HCT116 (cell line): ENCODE measurements around the gene MDH1. TPM values are rescaled to one million over a fixed set of nuclear protein-coding genes. Genes with fewer than 3 reads are reported as not detected.

Source experiments
- ATAC-seq: fragments of 200-7000 bp; cut with Tn5 transposase; 2 replicates; pipeline ENCODE4 v1.9.1; 2020; ENCODE audit warnings: mild to moderate bottlenecking, moderate library complexity
- BruUV-seq: library from RNA; stranded (reverse); fragments of 400-500 nt; replicated peaks from 2 replicates; lab custom pipeline; 2021; lab: Mats Ljungman, UMichigan
- CTCF ChIA-PET: fragments of 300-600 bp; sonication (Branson Sonifier 250); formaldehyde crosslinking; loops from one replicate; lab custom pipeline; 2021; ENCODE audit warnings: antibody characterized with exemption; lab: Charles Lee
- POLR2A ChIA-PET: fragments of 300-600, 350-600 bp; sonication (Branson Sonifier 250); formaldehyde crosslinking; loops from one replicate; lab custom pipeline; 2021; ENCODE audit warnings: antibody characterized with exemption; lab: Charles Lee
- RAD21 ChIA-PET, 2 experiments: fragments of 300-600 bp; sonication (Branson Sonifier 250); formaldehyde crosslinking; loops; one replicate each; lab custom pipeline; 2023; ENCODE audit warnings: low total read pairs in 2 of 2; ENCODE audit not compliant: uncharacterized antibody in 2 of 2, unreplicated experiment in 2 of 2, low non-redundant PET in 1 of 2; lab: Charles Lee
- DNase-seq: peaks from one replicate; pipeline ENCODE4 v3.0.0-alpha.2; 2010; ENCODE audit warnings: low read depth, low spot score
- H2AFZ ChIP-seq: fragments of 200-600 bp; shearing (Covaris generic), sonication (generic); 2 replicates; pipeline ENCODE4 v1.6.1; 2017; ENCODE audit warnings: low read depth, mixed run types, mixed read lengths, antibody characterized with exemption, low read length; ENCODE audit not compliant: poor library complexity, severe bottlenecking
- H3K27ac ChIP-seq: 2 replicates; pipeline ENCODE4 v1.5.1; 2012; ENCODE audit warnings: low read depth, low read length
- H3K27me3 ChIP-seq: fragments of 200-600 bp; sonication (generic); 2 replicates; pipeline ENCODE4 v1.6.1; 2016; ENCODE audit warnings: mixed run types, low read length, mixed read lengths; ENCODE audit not compliant: insufficient read depth
- H3K36me3 ChIP-seq, 2 experiments: fragments of 200-500 bp in 1 of 2; fragments of 200-600 bp in 1 of 2; sonication (Bioruptor generic) in 1 of 2; sonication (generic) in 1 of 2; 2 replicates each; pipeline versions ENCODE4 v1.5.1 to v1.6.1; 2014 to 2016; ENCODE audit warnings: low read length in 2 of 2, inconsistent platforms in 1 of 2, mixed read lengths in 1 of 2, mixed run types in 1 of 2; ENCODE audit not compliant: insufficient read depth in 2 of 2, control insufficient read depth in 1 of 2
- H3K4me1 ChIP-seq, 2 experiments: fragments of 200-600 bp in 1 of 2; sonication (generic) in 1 of 2; 2 replicates each; pipeline versions ENCODE4 v1.5.1 to v1.6.1; 2012 to 2017; ENCODE audit warnings: low read length in 2 of 2, inconsistent platforms in 1 of 2, mild to moderate bottlenecking in 1 of 2, mixed read lengths in 1 of 2, mixed run types in 1 of 2, moderate library complexity in 1 of 2; ENCODE audit not compliant: insufficient read depth in 2 of 2, control insufficient read depth in 1 of 2
- H3K4me2 ChIP-seq: fragments of 200-600 bp; sonication (generic); 2 replicates; pipeline ENCODE4 v1.6.1; 2017; ENCODE audit warnings: mixed run types, low read length, mixed read lengths
- H3K4me3 ChIP-seq, 2 experiments: fragments of 200-600 bp in 1 of 2; sonication (generic) in 1 of 2; replicated peaks in 1 of 2; 2 replicates each; pipeline ENCODE4 v1.5.1; 2011 to 2016; ENCODE audit warnings: low read length in 2 of 2, control low read depth in 1 of 2, low read depth in 1 of 2, mild to moderate bottlenecking in 1 of 2, mixed read lengths in 1 of 2, mixed run types in 1 of 2
- H3K79me2 ChIP-seq: fragments of 200-600 bp; sonication (generic); 2 replicates; pipeline ENCODE4 v1.6.1; 2017; ENCODE audit warnings: mild to moderate bottlenecking, mixed run types, low read length, moderate library complexity, mixed read lengths; ENCODE audit not compliant: insufficient read depth
- H3K9ac ChIP-seq: fragments of 200-600 bp; sonication (generic); 2 replicates; pipeline ENCODE4 v1.6.1; 2016; ENCODE audit warnings: low read length, mixed read lengths
- H3K9me2 ChIP-seq: fragments of 200-600 bp; sonication (generic), shearing (Covaris generic); 2 replicates; pipeline ENCODE4 v1.6.1; 2017; ENCODE audit warnings: mixed run types, mild to moderate bottlenecking, moderate library complexity; ENCODE audit not compliant: insufficient read depth
- H3K9me3 ChIP-seq, 2 experiments: fragments of 200-500 bp in 1 of 2; fragments of 200-600 bp in 1 of 2; sonication (Bioruptor generic) in 1 of 2; sonication (generic) in 1 of 2; 2 replicates each; pipeline ENCODE4 v1.6.1; 2014 to 2017; ENCODE audit warnings: low read length in 2 of 2, mixed read lengths in 2 of 2, inconsistent platforms in 1 of 2, low read depth in 1 of 2, mild to moderate bottlenecking in 1 of 2, mixed run types in 1 of 2, moderate library complexity in 1 of 2; ENCODE audit not compliant: control insufficient read depth in 1 of 2, insufficient read depth in 1 of 2
- H4K20me1 ChIP-seq: fragments of 200-600 bp; sonication (generic), shearing (Covaris generic); 2 replicates; pipeline ENCODE4 v1.6.1; 2017; ENCODE audit warnings: mixed run types, mild to moderate bottlenecking, moderate library complexity; ENCODE audit not compliant: insufficient read depth
- ELF1 ChIP-seq: IDR thresholded peaks from 2 replicates; pipeline ENCODE4 v1.6.1; 2012; ENCODE audit warnings: low read depth, borderline replicate concordance
- JUND ChIP-seq: IDR thresholded peaks from 2 replicates; pipeline ENCODE4 v1.6.1; 2012
- POLR2AphosphoS5 ChIP-seq: IDR thresholded peaks from 2 replicates; pipeline ENCODE4 v1.6.1; 2011; ENCODE audit warnings: mild to moderate bottlenecking, low read depth, low read length, moderate library complexity
- SIN3A ChIP-seq: IDR thresholded peaks from 2 replicates; pipeline ENCODE4 v1.6.1; 2012; ENCODE audit warnings: low read depth
- SRF ChIP-seq: IDR thresholded peaks from 2 replicates; pipeline ENCODE4 v1.6.1; 2012; ENCODE audit warnings: low read depth
- ZFX ChIP-seq: fragments of 450-650 bp; IDR thresholded peaks from 2 replicates; pipeline ENCODE4 v1.6.1; 2017
- intact Hi-C: fragments of 100-400 bp; cut with micrococcal nuclease; formaldehyde crosslinking; loops from 2 replicates; pipeline ENCODE4 v1.10.0; 2022
- total RNA-seq: library from RNA; stranded (reverse); gene quantifications from one replicate; pipeline ENCODE4 v1.2.1, GENCODE V29; 2021; ENCODE audit not compliant: unreplicated experiment
- TF ChIP-seq, protein P1 (sequence below), 3 experiments: fragments of 200-600 bp in 1 of 3; sonication (generic) in 1 of 3; IDR thresholded peaks in 2 of 3; conservative IDR thresholded peaks in 1 of 3; 2 replicates each; pipeline ENCODE4 v1.5.1; 2012 to 2017; ENCODE audit warnings: low read depth in 2 of 3, low read length in 2 of 3, antibody characterized with exemption in 1 of 3, borderline replicate concordance in 1 of 3, control low read depth in 1 of 3, mild to moderate bottlenecking in 1 of 3, mixed read lengths in 1 of 3, mixed run types in 1 of 3, moderate library complexity in 1 of 3; ENCODE audit not compliant: insufficient read depth in 1 of 3
- TF ChIP-seq, protein P2 (sequence below): IDR thresholded peaks from 2 replicates; pipeline ENCODE4 v1.6.1; 2012; ENCODE audit warnings: low read depth
- TF ChIP-seq, protein P3 (sequence below): IDR thresholded peaks from 2 replicates; pipeline ENCODE4 v1.6.1; 2012

Gene MDH1
- total RNA-seq, 1 experiment from 2014 or later: 192 TPM

DNA sequence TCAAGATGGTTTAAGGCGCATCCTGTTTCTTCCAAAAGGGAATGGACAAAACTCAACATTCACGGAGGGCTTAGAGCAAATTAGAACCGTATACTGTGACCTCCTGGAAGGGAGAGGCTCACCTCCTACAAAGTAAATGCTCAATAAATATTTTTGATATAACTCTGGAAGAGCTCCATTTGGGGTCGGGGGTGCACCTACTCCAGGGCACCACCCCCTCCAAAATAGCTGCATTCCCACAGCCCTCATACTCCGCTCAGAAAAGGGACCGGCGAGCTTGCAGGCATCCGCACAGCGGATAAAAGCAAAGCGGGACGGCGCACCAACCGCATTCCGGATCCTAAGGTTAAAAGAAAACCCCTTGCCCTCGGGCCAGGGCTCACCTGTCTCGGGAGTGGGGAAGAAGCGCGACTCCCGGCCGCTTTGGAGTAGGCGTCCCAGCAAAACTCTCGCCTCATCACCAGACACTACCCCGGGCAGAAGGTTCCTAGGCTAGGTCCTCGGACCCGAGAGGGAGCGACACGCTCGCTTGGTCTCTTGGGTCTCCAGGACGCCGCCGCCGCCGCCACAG lies 864 bp upstream of the MDH1 start:
- Histone ChIP-seq H3K4me2 (peak overlapping the region; percentile 87), H3K9me3 (no peaks in the 10 kb centered on the region), H3K4me1 (peaks cover 10 to 21% of the 10 kb centered on the region in 2 experiments; a peak in 3 of 4 replicates), H3K9me2 (no peaks in the 10 kb centered on the region), H3K27me3 (no peaks in the 10 kb centered on the region), H3K9ac (peak overlapping the region; percentile 83), H2AFZ (peak overlapping the region; percentile 89), H3K79me2 (peaks cover 44% of the 10 kb centered on the region), H4K20me1 (no peaks in the 10 kb centered on the region), H3K27ac (peak overlapping the region; percentile 70), H3K36me3 (peaks cover 4 to 9% of the 10 kb centered on the region in 2 experiments; a peak in 3 of 4 replicates), H3K4me3 (peak overlapping the region; percentile 71 to 89)
- intact Hi-C loops: loop anchor here (10.0 kb wide), 1 partner anchor 297 kb away; no protein-coding TSS in a partner anchor
- no TSS peak for BruUV-seq
- no peak for DNase-seq
- POLR2A ChIA-PET: interaction anchor here (0.6 to 1.9 kb wide), 4 partner anchors 12 to 1131 kb away, joined by 3 to 5 read pairs (median 4); partner anchors contain the start of gene UGP2
- RAD21 ChIA-PET: interaction anchor here in 1 of 2 experiments (0.6 kb wide), 1 partner anchor 1131 kb away, joined by 3 read pairs; no protein-coding TSS in a partner anchor
- TF ChIP-seq SIN3A: 0 out of 2 replicates have a peak, but pooled peaks have one; percentile 37
- peak; percentile 22; the same call in 1 of the 2 replicates for TF ChIP-seq POLR2AphosphoS5
- TF ChIP-seq SRF: no peak
- no peak for ATAC-seq
- CTCF ChIA-PET: interaction anchor here (1.3 kb wide), 1 partner anchor 18 kb away, joined by 3 read pairs; no protein-coding TSS in a partner anchor

DNA sequence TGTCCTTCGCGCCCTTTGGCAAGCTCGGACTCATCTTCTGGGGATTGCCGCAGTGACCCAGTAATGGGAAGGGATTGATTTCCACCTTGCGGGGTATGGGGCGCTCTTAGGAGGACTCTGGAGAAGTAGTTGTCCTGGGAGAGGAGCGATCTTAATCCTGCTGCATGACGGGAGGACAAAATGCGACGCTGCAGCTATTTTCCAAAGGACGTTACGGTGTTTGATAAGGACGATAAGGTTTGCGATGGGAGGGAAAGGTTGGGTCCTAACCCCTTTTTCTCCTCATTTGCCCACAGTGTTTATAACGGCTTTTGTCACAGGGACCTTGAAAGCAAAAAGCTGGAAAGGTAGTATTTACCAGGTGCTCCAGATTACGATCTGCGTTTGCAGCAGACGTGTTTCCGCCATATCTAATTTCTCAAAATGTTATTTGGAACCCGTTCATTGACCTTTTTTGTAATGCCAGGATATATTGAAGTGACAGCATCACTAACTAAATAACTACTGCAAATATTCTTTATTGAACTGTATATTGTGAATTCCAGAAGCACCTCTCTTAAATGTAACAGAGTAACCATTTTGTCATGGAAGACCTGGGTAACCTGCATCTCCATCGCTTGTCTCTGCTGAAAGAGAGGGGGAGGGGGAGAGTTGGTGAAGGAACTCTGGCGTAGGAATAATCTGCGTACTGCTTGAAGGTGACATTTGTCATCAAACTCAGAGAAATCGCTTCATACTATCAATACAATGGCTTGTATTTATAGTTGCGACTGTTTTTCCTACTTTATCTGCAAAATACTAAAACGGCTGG lies 590 bp downstream of the MDH1 start:
- Histone ChIP-seq H3K4me3 (peak overlapping the region; percentile 71 to 89), H3K4me1 (peaks cover 10 to 21% of the 10 kb centered on the region in 2 experiments; a peak in 3 of 4 replicates), H3K4me2 (peak overlapping the region; percentile 87), H3K27ac (peak overlapping the region; percentile 70), H3K9me2 (no peaks in the 10 kb centered on the region), H3K79me2 (peaks cover 59% of the 10 kb centered on the region), H2AFZ (no peak overlapping the region), H4K20me1 (no peaks in the 10 kb centered on the region), H3K9ac (peak overlapping the region; percentile 83), H3K9me3 (no peaks in the 10 kb centered on the region), H3K27me3 (no peaks in the 10 kb centered on the region), H3K36me3 (peaks cover 4 to 9% of the 10 kb centered on the region in 2 experiments)
- ChIA-PET RAD21 (no interaction called here), POLR2A (interaction anchor here (1.1 to 1.9 kb wide), 3 partner anchors 11 to 254 kb away, joined by 3 to 5 read pairs (median 4); partner anchors contain the start of gene UGP2), CTCF (interaction anchor here (1.3 kb wide), 1 partner anchor 17 kb away, joined by 3 read pairs; no protein-coding TSS in a partner anchor)
- DNase-seq (no peak), ATAC-seq (peak; percentile 37)
- intact Hi-C loops: loop anchor here (10.0 kb wide), 1 partner anchor 295 kb away; no protein-coding TSS in a partner anchor
- BruUV-seq: TSS peak; percentile 72
- TF ChIP-seq SIN3A (no peak), ZFX (no peak), SRF (no peak), ELF1 (no peak), JUND (no peak)
- TF ChIP-seq, protein P1, sequence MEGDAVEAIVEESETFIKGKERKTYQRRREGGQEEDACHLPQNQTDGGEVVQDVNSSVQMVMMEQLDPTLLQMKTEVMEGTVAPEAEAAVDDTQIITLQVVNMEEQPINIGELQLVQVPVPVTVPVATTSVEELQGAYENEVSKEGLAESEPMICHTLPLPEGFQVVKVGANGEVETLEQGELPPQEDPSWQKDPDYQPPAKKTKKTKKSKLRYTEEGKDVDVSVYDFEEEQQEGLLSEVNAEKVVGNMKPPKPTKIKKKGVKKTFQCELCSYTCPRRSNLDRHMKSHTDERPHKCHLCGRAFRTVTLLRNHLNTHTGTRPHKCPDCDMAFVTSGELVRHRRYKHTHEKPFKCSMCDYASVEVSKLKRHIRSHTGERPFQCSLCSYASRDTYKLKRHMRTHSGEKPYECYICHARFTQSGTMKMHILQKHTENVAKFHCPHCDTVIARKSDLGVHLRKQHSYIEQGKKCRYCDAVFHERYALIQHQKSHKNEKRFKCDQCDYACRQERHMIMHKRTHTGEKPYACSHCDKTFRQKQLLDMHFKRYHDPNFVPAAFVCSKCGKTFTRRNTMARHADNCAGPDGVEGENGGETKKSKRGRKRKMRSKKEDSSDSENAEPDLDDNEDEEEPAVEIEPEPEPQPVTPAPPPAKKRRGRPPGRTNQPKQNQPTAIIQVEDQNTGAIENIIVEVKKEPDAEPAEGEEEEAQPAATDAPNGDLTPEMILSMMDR (IDR thresholded peaks at IDR 0.05 in 2 of 3, conservative IDR thresholded peaks at IDR 0.05 in 1 of 3; ENCODE audit: borderline replicate concordance in 1 of 3, insufficient read depth in 1 of 3, low read depth in 2 of 3, low read length in 2 of 3): no peak
- TF ChIP-seq, protein P2, sequence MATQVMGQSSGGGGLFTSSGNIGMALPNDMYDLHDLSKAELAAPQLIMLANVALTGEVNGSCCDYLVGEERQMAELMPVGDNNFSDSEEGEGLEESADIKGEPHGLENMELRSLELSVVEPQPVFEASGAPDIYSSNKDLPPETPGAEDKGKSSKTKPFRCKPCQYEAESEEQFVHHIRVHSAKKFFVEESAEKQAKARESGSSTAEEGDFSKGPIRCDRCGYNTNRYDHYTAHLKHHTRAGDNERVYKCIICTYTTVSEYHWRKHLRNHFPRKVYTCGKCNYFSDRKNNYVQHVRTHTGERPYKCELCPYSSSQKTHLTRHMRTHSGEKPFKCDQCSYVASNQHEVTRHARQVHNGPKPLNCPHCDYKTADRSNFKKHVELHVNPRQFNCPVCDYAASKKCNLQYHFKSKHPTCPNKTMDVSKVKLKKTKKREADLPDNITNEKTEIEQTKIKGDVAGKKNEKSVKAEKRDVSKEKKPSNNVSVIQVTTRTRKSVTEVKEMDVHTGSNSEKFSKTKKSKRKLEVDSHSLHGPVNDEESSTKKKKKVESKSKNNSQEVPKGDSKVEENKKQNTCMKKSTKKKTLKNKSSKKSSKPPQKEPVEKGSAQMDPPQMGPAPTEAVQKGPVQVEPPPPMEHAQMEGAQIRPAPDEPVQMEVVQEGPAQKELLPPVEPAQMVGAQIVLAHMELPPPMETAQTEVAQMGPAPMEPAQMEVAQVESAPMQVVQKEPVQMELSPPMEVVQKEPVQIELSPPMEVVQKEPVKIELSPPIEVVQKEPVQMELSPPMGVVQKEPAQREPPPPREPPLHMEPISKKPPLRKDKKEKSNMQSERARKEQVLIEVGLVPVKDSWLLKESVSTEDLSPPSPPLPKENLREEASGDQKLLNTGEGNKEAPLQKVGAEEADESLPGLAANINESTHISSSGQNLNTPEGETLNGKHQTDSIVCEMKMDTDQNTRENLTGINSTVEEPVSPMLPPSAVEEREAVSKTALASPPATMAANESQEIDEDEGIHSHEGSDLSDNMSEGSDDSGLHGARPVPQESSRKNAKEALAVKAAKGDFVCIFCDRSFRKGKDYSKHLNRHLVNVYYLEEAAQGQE: no peak
- TF ChIP-seq, protein P3, sequence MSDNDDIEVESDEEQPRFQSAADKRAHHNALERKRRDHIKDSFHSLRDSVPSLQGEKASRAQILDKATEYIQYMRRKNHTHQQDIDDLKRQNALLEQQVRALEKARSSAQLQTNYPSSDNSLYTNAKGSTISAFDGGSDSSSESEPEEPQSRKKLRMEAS: no peak
